Thoracic aorta (tissue), 2 donors: ENCODE measurements around the gene TNNC1. TPM values are rescaled to one million over a fixed set of nuclear protein-coding genes. Genes with fewer than 3 reads are reported as not detected.

Source experiments
- ATAC-seq: fragments of 150-250 bp; one replicate; pipeline ENCODE4 v1.8.0; 2017; ENCODE audit warnings: low read depth; ENCODE audit not compliant: insufficient number of reproducible peaks, low FRiP score
- DNase-seq: peaks from one replicate; pipeline ENCODE4 v3.0.0-alpha.2; 2020; ENCODE audit warnings: low spot score
- H3K27ac ChIP-seq, 2 donors: fragments of 200-600 bp; sonication (generic); 1 replicate in 1 of 2; 2 replicates in 1 of 2; pipeline ENCODE4 v1.5.1; 2016; ENCODE audit warnings: mild to moderate bottlenecking in 2 of 2, moderate library complexity in 2 of 2
- H3K27me3 ChIP-seq: fragments of 200-600 bp; sonication (generic); replicated peaks from 2 replicates; pipeline ENCODE4 v1.6.0; 2016; ENCODE audit warnings: mild to moderate bottlenecking; ENCODE audit not compliant: insufficient read depth
- H3K36me3 ChIP-seq: fragments of 200-600 bp; sonication (generic); one replicate; pipeline ENCODE4 v1.5.1; 2016
- H3K4me1 ChIP-seq, 2 donors: fragments of 200-600 bp; sonication (generic); 1 replicate in 1 of 2; 2 replicates in 1 of 2; pipeline versions ENCODE4 v1.5.1 to v1.6.0; 2016; ENCODE audit warnings: low read depth in 2 of 2, mild to moderate bottlenecking in 1 of 2; ENCODE audit not compliant: control insufficient read depth in 1 of 2
- H3K4me3 ChIP-seq: fragments of 200-600 bp; sonication (generic); 2 replicates; pipeline ENCODE4 v1.5.1; 2016; ENCODE audit warnings: mild to moderate bottlenecking
- H3K9me3 ChIP-seq: fragments of 200-600 bp; sonication (generic); 2 replicates; pipeline ENCODE4 v1.5.1; 2016
- CTCF ChIP-seq: fragments of 200-600 bp; sonication (generic); IDR thresholded peaks from one replicate; pipeline ENCODE4 v1.5.1; 2019; ENCODE audit warnings: antibody characterized with exemption
- total RNA-seq, 2 donors: library from RNA; depleted of rRNA; stranded (reverse); fragments of >200 nt; gene quantifications; one replicate each; pipeline versions ENCODE4 v1.1.0 to v1.2.3, GENCODE V29; 2016

TNNC1 gene
- total RNA-seq, 2 donors from 2014 or later = 1.5 to 3.0 TPM

GRCh38 chr3:52403271-52403841 is 50.5 kb downstream of the TNNC1 start:
- H3K9me3 ChIP-seq = no peaks in the 10 kb centered on the region
- ATAC-seq (no peak), DNase-seq (no peak)
- peaks cover 1 to 11% of the 10 kb centered on the region in 2 donors for H3K4me1 ChIP-seq
- H3K36me3 ChIP-seq = peaks cover 72% of the 10 kb centered on the region
- H3K27ac ChIP-seq = no peak overlapping the region
- TF ChIP-seq CTCF = no peak
- H3K27me3 ChIP-seq = no peaks in the 10 kb centered on the region
- H3K4me3 ChIP-seq = no peak overlapping the region

GRCh38 chr3:52402706-52403270 is 51.1 kb downstream of the TNNC1 start:
- Histone ChIP-seq H3K27me3 (no peaks in the 10 kb centered on the region), H3K36me3 (peaks cover 72% of the 10 kb centered on the region), H3K27ac (no peak overlapping the region), H3K4me3 (no peak overlapping the region), H3K4me1 (peaks cover 0 to 6% of the 10 kb centered on the region in 2 donors), H3K9me3 (no peaks in the 10 kb centered on the region)
- ATAC-seq = no peak
- TF ChIP-seq CTCF = no peak
- no peak for DNase-seq

GRCh38 chr3:52402101-52402521 is 51.7 kb downstream of the TNNC1 start:
- no peak for DNase-seq
- Histone ChIP-seq H3K27ac (no peak overlapping the region), H3K9me3 (no peaks in the 10 kb centered on the region), H3K36me3 (peaks cover 67% of the 10 kb centered on the region), H3K4me3 (no peak overlapping the region), H3K27me3 (no peaks in the 10 kb centered on the region), H3K4me1 (no peaks in the 10 kb centered on the region)
- ATAC-seq = no peak
- TF ChIP-seq CTCF = no peak

GRCh38 chr3:52401551-52401950 is 52.3 kb downstream of the TNNC1 start:
- no peak overlapping the region for H3K27ac ChIP-seq
- TF ChIP-seq CTCF = no peak
- H3K36me3 ChIP-seq = peaks cover 62% of the 10 kb centered on the region
- no peaks in the 10 kb centered on the region for H3K4me1 ChIP-seq
- DNase-seq (no peak), ATAC-seq (no peak)
- H3K4me3 ChIP-seq = no peak overlapping the region
- no peaks in the 10 kb centered on the region for H3K27me3 ChIP-seq
- H3K9me3 ChIP-seq = no peaks in the 10 kb centered on the region

Other genes starting within 250 kb of the TNNC1 start
- gene TLR9, start 228.4 kb downstream of the TNNC1 start, total RNA-seq = not detected
- 10 to 100 TPM; 52.2 to 69.2 TPM for gene TWF2, start 214.9 kb downstream of the TNNC1 start, total RNA-seq
- gene PPM1M, start 208.3 kb downstream of the TNNC1 start, total RNA-seq = 10 to 100 TPM; 41.6 to 51.9 TPM
- gene WDR82, start 175.4 kb downstream of the TNNC1 start, total RNA-seq = 10 to 100 TPM; 44.5 to 66.2 TPM
- 10 to 100 TPM; 14.1 to 14.2 TPM for gene GLYCTK, start 166.2 kb downstream of the TNNC1 start, total RNA-seq
- 10 to 100 TPM; 14.6 to 21.0 TPM for gene DNAH1, start 137.7 kb downstream of the TNNC1 start, total RNA-seq
- 10 to 100 TPM; 55.1 to 67.2 TPM for gene BAP1, start 44.0 kb downstream of the TNNC1 start, total RNA-seq
- gene PHF7, start 43.4 kb downstream of the TNNC1 start, total RNA-seq = 1 to 10 TPM; 5.9 to 7.6 TPM
- gene SEMA3G, start 8.9 kb downstream of the TNNC1 start, total RNA-seq = 10 to 100 TPM; 16.8 to 18.1 TPM
- 100 to 1,000 TPM in 1 of 2 donors, 10 to 100 TPM in 1; 95.9 to 124 TPM for gene NISCH, start 1.6 kb upstream of the TNNC1 start, total RNA-seq
- gene STAB1, start 41.3 kb upstream of the TNNC1 start, total RNA-seq = 100 to 1,000 TPM; 249 to 837 TPM
- gene NT5DC2, start 79.8 kb upstream of the TNNC1 start, total RNA-seq = 10 to 100 TPM; 47.6 to 83.4 TPM
- 1 to 10 TPM in 1 of 2 donors, under 1 TPM in 1; 0.95 to 8.7 TPM for gene UQCC5, start 82.6 kb upstream of the TNNC1 start, total RNA-seq
- 10 to 100 TPM; 84.5 to 87.2 TPM for gene PBRM1, start 231.9 kb upstream of the TNNC1 start, total RNA-seq
- gene GNL3, start 232.0 kb upstream of the TNNC1 start, total RNA-seq = 100 to 1,000 TPM in 1 of 2 donors, 10 to 100 TPM in 1; 38.2 to 136 TPM